GM19099 (cell line): ENCODE data around the gene TYW3.
A peak's percentile ranks its signal among the peaks of the same experiment; 100 is the strongest.

Source experiments
- POLR2A ChIP-seq: IDR thresholded peaks from 3 replicates; pipeline ENCODE4 v1.6.1; 2011; ENCODE audit warnings: low read depth; ENCODE audit not compliant: insufficient read length; ENCODE audit errors: extremely low read depth

Gene TYW3, protein sequence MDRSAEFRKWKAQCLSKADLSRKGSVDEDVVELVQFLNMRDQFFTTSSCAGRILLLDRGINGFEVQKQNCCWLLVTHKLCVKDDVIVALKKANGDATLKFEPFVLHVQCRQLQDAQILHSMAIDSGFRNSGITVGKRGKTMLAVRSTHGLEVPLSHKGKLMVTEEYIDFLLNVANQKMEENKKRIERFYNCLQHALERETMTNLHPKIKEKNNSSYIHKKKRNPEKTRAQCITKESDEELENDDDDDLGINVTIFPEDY

DNA sequence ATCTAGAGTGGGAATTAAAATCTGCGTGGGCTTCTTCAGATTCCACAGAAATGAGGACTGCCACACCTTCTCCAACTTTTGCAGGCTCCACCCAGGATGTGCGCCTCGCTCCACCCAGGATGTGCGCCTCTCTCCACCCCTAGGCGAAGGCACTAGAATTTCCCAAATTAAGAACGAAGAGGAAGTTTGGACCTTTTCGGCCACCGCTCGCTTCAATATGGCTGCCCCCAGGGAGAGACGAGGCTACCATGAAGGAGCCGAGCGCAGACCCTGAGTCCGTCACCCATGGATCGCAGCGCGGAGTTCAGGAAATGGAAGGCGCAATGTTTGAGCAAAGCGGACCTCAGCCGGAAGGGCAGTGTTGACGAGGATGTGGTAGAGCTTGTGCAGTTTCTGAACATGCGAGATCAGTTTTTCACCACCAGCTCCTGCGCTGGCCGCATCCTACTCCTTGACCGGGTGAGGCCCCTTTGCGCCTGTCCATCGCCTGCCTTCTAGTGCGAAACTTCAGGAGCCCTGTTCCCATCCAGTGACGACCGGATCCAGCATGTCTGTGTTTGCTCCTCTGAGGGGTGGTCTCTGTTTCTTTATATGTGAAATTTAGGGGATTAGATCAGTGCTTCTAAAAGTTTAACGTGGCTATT is at the start of gene TYW3, which contains the start of gene CRYZ:
Gene TYW3 (plus strand): TSS at position 193 of the 644 bp plus-strand sequence. CDS start 93 bp downstream, at position 286.
Gene CRYZ (minus strand): TSS at position 91 of the 644 bp plus-strand sequence. CDS start 8,229 bp downstream, outside the sequence.
- TF ChIP-seq POLR2A = peak; percentile 72

DNA sequence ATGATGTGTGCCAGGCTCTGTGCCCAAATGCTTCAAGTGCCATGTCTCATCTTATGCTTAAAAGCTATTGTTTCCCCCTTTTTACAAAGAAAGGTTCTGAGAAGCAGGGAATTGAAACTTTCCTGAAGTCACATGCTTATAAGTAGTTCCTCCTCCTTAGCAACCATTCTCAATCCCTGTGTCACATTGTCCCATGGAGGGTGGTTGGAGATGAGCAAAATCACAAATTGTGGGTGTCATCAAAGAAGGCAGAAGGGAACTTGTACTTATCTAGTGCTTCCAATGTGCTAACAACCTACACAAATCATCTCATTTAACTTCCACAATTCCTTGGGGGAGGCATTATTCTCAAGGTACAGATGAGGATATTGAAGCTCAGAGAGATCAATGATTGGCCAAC is 49.3 kb upstream of the TYW3 start:
- no peak for TF ChIP-seq POLR2A

GRCh38 chr1:74684301-74684700 is 48.7 kb upstream of the TYW3 start:
- no peak for TF ChIP-seq POLR2A

DNA sequence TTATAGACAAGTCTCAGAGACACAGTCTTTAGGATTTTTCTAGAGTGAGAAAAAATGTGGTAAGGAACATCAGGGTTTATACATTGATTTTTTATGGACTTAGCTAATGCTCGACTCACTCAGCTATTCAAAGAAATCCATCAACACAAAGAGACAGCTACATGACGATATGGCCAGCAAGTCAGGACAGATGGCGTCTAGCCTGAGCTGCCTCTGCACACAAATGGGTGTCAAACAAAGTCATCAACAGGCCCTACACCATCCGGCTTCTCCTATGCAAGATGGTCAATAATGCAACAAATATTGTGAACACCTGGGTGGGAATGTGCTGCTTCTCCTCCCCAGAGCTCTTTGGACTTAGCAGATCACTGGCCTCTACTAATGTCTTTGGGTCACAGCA is 46.0 kb upstream of the TYW3 start:
- no peak for TF ChIP-seq POLR2A

- TF ChIP-seq POLR2A = no peak
These were observed 43.2 kb upstream of the TYW3 start for GRCh38 chr1:74689621-74690363.

DNA sequence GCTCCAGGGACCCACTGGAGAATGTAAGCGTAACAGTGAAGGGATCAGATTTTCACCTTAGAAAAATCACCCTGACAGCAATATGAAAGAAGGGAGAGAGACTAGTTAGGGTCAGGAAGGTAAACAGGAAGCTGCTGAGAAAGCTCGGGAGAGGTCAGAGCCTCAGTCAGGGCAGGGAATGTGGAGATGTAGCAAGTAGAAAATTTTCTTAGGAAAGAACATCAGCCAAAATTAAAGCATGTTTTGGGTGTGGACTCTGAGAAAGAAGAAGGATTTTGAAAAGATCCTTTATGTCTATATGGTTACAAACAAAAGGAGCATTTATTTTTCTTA is 42.6 kb upstream of the TYW3 start:
- TF ChIP-seq POLR2A = no peak

GRCh38 chr1:74690909-74691308 is 42.0 kb upstream of the TYW3 start:
- no peak for TF ChIP-seq POLR2A

DNA sequence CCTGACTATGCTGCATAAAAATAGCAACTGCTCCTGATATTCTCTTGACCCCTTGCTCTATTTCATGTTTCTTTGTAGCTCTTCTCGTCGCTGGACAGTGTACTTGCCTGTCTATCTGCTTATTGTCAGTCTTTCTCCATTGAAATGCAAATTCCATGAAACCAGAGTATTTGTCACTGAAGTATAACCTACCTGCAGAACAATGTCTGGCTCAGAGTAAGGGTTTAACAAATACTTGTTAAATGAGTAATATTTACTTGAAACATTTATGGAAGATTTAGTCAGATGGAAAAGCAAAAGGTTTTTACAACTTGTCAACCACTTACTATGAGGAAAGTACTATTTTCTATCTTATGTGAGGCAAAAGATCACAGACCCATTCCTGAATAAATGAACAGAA is 39.5 kb upstream of the TYW3 start:
- TF ChIP-seq POLR2A = no peak

DNA sequence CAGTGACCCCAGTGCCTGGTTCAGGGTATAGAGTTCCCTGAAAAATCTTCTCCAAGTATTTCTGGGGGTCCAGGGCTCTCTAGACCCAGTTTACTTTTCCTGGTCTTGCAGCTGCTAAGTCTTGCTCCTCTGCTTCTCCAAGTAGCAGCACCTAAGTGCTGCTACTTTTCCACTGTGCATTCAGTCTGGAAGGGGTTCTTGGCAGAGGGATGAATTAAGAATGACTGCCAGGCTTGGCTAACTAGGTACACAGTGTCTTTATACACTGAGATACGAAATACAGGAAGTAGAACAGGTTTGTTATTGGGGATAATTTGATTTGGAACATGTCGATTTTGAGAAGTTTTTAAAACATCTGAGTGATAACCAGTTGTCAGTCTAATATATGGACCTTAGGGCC is 35.1 kb upstream of the TYW3 start:
- no peak for TF ChIP-seq POLR2A

GRCh38 chr1:74699331-74699730 is 33.6 kb upstream of the TYW3 start:
- no peak for TF ChIP-seq POLR2A

GRCh38 chr1:74703386-74704182 is 29.4 kb upstream of the TYW3 start:
- no peak for TF ChIP-seq POLR2A

- TF ChIP-seq POLR2A = no peak
These were observed 20.1 kb upstream of the TYW3 start for GRCh38 chr1:74712881-74713280.

DNA sequence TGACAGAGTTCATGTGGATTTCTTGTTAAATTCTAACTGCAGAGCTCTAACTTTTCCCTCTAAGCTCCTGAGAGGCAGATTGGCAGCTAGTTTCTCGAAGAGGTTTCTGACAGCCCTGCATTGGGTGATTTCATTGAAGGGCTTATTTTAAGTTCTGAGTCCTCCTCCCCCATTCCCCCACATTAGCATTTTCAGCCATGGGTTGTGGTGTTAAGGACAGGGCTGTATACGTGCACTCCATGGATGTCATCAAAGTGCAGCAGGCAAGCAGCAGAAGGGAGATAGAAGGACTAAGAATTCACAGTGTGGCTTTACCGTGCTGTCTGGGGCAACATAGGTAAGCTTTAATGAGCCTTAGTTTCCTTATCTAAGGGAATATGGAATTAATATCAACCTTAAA is 19.1 kb upstream of the TYW3 start:
- no peak for TF ChIP-seq POLR2A

- TF ChIP-seq POLR2A = no peak
These were observed 18.3 kb upstream of the TYW3 start for GRCh38 chr1:74714429-74715235.

- TF ChIP-seq POLR2A = no peak
These were observed 17.8 kb upstream of the TYW3 start for GRCh38 chr1:74715236-74715502.
